Measurements from ENCODE around the gene NUBP2.
A peak's percentile ranks its signal among the peaks of the same experiment; 100 is the strongest.

NUBP2 gene

GRCh38 chr16:1775006-1775845 is 7.5 kb upstream of the NUBP2 start:
- H2BK15ac ChIP-seq (ENCODE audit: low read length) = no peak overlapping the region
- H3K4me1 ChIP-seq (ENCODE audit: control insufficient read depth in 2 of 2, insufficient read depth in 1 of 2, low read depth in 1 of 2, low read length in 2 of 2) = peaks cover 12% of the 10 kb centered on the region in 2 donors
- H2BK120ac ChIP-seq (ENCODE audit: low read depth, low read length) = no peak overlapping the region

GRCh38 chr16:1775846-1776671 is 6.7 kb upstream of the NUBP2 start:
- Histone ChIP-seq H3K9me3 (replicated peaks in 1 of 2; ENCODE audit: control insufficient read depth in 2 of 2, insufficient read depth in 1 of 2, low read depth in 1 of 2, low read length in 2 of 2) (no peaks in the 10 kb centered on the region), H3K27ac (replicated peaks; ENCODE audit: low read length) (no peak overlapping the region), H3K4me1 (ENCODE audit: control insufficient read depth in 2 of 2, insufficient read depth in 1 of 2, low read depth in 1 of 2, low read length in 2 of 2) (peaks cover 9 to 14% of the 10 kb centered on the region in 2 donors), H3K4me2 (ENCODE audit: insufficient read depth, low read length, poor library complexity, severe bottlenecking) (no peak overlapping the region), H3K14ac (ENCODE audit: low read length) (no peak overlapping the region), H2BK120ac (ENCODE audit: low read depth, low read length) (no peak overlapping the region), H2AK5ac (ENCODE audit: low read depth, low read length) (no peak overlapping the region), H3K79me1 (ENCODE audit: low read depth, low read length) (peaks cover 35% of the 10 kb centered on the region), H2BK15ac (ENCODE audit: low read length) (no peak overlapping the region), H3K18ac (ENCODE audit: low read length) (no peak overlapping the region), H2BK12ac (ENCODE audit: low read length) (no peak overlapping the region), H3K23ac (ENCODE audit: low read depth, low read length, poor library complexity) (peak overlapping the region; percentile 91), H2BK5ac (ENCODE audit: low read length) (peak overlapping the region; percentile 66), H4K8ac (ENCODE audit: low read depth, low read length) (no peak overlapping the region), H3K9ac (ENCODE audit: low read depth, low read length, poor library complexity) (peak overlapping the region; percentile 44), H3K4me3 (ENCODE audit: low read length in 2 of 2) (no peak overlapping the region), H2AFZ (ENCODE audit: low read length) (no peak overlapping the region), H3K4ac (ENCODE audit: low read length) (no peak overlapping the region), H4K91ac (ENCODE audit: low read depth, low read length, poor library complexity) (no peak overlapping the region), H3K36me3 (replicated peaks in 1 of 2; ENCODE audit: control insufficient read depth in 2 of 2, insufficient read depth in 2 of 2, low read length in 2 of 2) (peaks cover 32 to 69% of the 10 kb centered on the region in 2 donors), H3K27me3 (ENCODE audit: control insufficient read depth in 3 of 3, insufficient read depth in 3 of 3, low read depth in 1 of 3, low read length in 3 of 3) (no peaks in the 10 kb centered on the region)
- no CpG with 5 or more reads among the region's 28 CpGs for WGBS, 2 donors (ENCODE audit: extremely low coverage in 2 of 2, insufficient read length in 2 of 2, insufficient replicate concordance in 1 of 2)
- no peak for DNase-seq (ENCODE audit: low spot score)

More at GRCh38 chr16:1775006-1775845, 7.5 kb upstream of the NUBP2 start:
- H3K27ac ChIP-seq (replicated peaks; ENCODE audit: low read length) = no peak overlapping the region
- no peak overlapping the region for H4K91ac ChIP-seq (ENCODE audit: low read depth, low read length, poor library complexity)
- H2BK5ac ChIP-seq (ENCODE audit: low read length) = peak overlapping the region; percentile 66
- peak overlapping the region; percentile 63 for H2AK5ac ChIP-seq (ENCODE audit: low read depth, low read length)
- no peaks in the 10 kb centered on the region for H3K9me3 ChIP-seq (replicated peaks in 1 of 2; ENCODE audit: control insufficient read depth in 2 of 2, insufficient read depth in 1 of 2, low read depth in 1 of 2, low read length in 2 of 2)
- H3K4me2 ChIP-seq (ENCODE audit: insufficient read depth, low read length, poor library complexity, severe bottlenecking) = no peak overlapping the region
- no peak for DNase-seq (ENCODE audit: low spot score)
- H3K14ac ChIP-seq (ENCODE audit: low read length) = no peak overlapping the region
- WGBS, 2 donors (ENCODE audit: extremely low coverage in 2 of 2, insufficient read length in 2 of 2, insufficient replicate concordance in 1 of 2) = no CpG with 5 or more reads among the region's 30 CpGs
- H3K4me3 ChIP-seq (ENCODE audit: low read length in 2 of 2) = peak overlapping the region; percentile 9 to 99
- H2BK12ac ChIP-seq (ENCODE audit: low read length) = no peak overlapping the region
- H3K79me1 ChIP-seq (ENCODE audit: low read depth, low read length) = peaks cover 35% of the 10 kb centered on the region
- H3K4ac ChIP-seq (ENCODE audit: low read length) = no peak overlapping the region
- no peak overlapping the region for H2AFZ ChIP-seq (ENCODE audit: low read length)
- no peaks in the 10 kb centered on the region for H3K27me3 ChIP-seq (ENCODE audit: control insufficient read depth in 3 of 3, insufficient read depth in 3 of 3, low read depth in 1 of 3, low read length in 3 of 3)
- H3K36me3 ChIP-seq (replicated peaks in 1 of 2; ENCODE audit: control insufficient read depth in 2 of 2, insufficient read depth in 2 of 2, low read length in 2 of 2) = peaks cover 31 to 65% of the 10 kb centered on the region in 2 donors
- peak overlapping the region; percentile 44 for H3K9ac ChIP-seq (ENCODE audit: low read depth, low read length, poor library complexity)
- peak overlapping the region; percentile 31 for H3K23ac ChIP-seq (ENCODE audit: low read depth, low read length, poor library complexity)
- no peak overlapping the region for H4K8ac ChIP-seq (ENCODE audit: low read depth, low read length)
- H3K18ac ChIP-seq (ENCODE audit: low read length) = no peak overlapping the region

DNA sequence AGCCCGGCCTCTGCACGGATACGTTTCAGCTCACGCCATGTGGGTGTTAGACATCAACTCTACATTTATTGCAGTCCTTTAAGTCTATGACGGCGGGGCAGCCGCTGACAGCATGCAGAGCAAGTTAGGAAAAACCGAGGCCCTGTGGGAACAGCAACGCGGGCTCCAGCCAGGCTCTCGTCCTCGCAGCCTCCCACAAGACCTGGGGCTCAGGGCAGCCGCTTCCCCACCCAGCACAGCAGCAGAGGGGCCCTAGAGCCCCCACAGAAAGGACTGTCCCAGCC is 6.1 kb upstream of the NUBP2 start:
- Histone ChIP-seq H3K4ac (ENCODE audit: low read length) (no peak overlapping the region), H3K14ac (ENCODE audit: low read length) (no peak overlapping the region), H3K79me1 (ENCODE audit: low read depth, low read length) (peaks cover 39% of the 10 kb centered on the region), H2BK15ac (ENCODE audit: low read length) (no peak overlapping the region), H3K36me3 (replicated peaks in 1 of 2; ENCODE audit: control insufficient read depth in 2 of 2, insufficient read depth in 2 of 2, low read length in 2 of 2) (peaks cover 32 to 70% of the 10 kb centered on the region in 2 donors), H3K9ac (ENCODE audit: low read depth, low read length, poor library complexity) (no peak overlapping the region), H3K4me3 (ENCODE audit: low read length in 2 of 2) (no peak overlapping the region), H4K91ac (ENCODE audit: low read depth, low read length, poor library complexity) (no peak overlapping the region), H2BK12ac (ENCODE audit: low read length) (no peak overlapping the region), H3K4me1 (ENCODE audit: control insufficient read depth in 2 of 2, insufficient read depth in 1 of 2, low read depth in 1 of 2, low read length in 2 of 2) (peaks cover 12 to 17% of the 10 kb centered on the region in 2 donors), H2BK120ac (ENCODE audit: low read depth, low read length) (no peak overlapping the region), H3K27ac (replicated peaks; ENCODE audit: low read length) (no peak overlapping the region), H3K4me2 (ENCODE audit: insufficient read depth, low read length, poor library complexity, severe bottlenecking) (no peak overlapping the region), H2BK5ac (ENCODE audit: low read length) (no peak overlapping the region), H2AK5ac (ENCODE audit: low read depth, low read length) (no peak overlapping the region), H4K8ac (ENCODE audit: low read depth, low read length) (no peak overlapping the region), H3K23ac (ENCODE audit: low read depth, low read length, poor library complexity) (peak overlapping the region; percentile 85), H2AFZ (ENCODE audit: low read length) (no peak overlapping the region), H3K27me3 (ENCODE audit: control insufficient read depth in 3 of 3, insufficient read depth in 3 of 3, low read depth in 1 of 3, low read length in 3 of 3) (no peaks in the 10 kb centered on the region), H3K18ac (ENCODE audit: low read length) (no peak overlapping the region), H3K9me3 (replicated peaks in 1 of 2; ENCODE audit: control insufficient read depth in 2 of 2, insufficient read depth in 1 of 2, low read depth in 1 of 2, low read length in 2 of 2) (no peaks in the 10 kb centered on the region)
- no peak for DNase-seq (ENCODE audit: low spot score)
- no CpG with 5 or more reads among the region's 13 CpGs for WGBS, 2 donors (ENCODE audit: extremely low coverage in 2 of 2, insufficient read length in 2 of 2, insufficient replicate concordance in 1 of 2)

- Histone ChIP-seq H3K18ac (ENCODE audit: low read length) (no peak overlapping the region), H4K8ac (ENCODE audit: low read depth, low read length) (no peak overlapping the region), H2BK12ac (ENCODE audit: low read length) (no peak overlapping the region), H3K27ac (replicated peaks; ENCODE audit: low read length) (no peak overlapping the region), H3K4ac (ENCODE audit: low read length) (no peak overlapping the region), H2AFZ (ENCODE audit: low read length) (no peak overlapping the region), H3K27me3 (ENCODE audit: control insufficient read depth in 3 of 3, insufficient read depth in 3 of 3, low read depth in 1 of 3, low read length in 3 of 3) (no peaks in the 10 kb centered on the region), H3K36me3 (replicated peaks in 1 of 2; ENCODE audit: control insufficient read depth in 2 of 2, insufficient read depth in 2 of 2, low read length in 2 of 2) (peaks cover 32 to 67% of the 10 kb centered on the region in 2 donors), H4K91ac (ENCODE audit: low read depth, low read length, poor library complexity) (no peak overlapping the region), H3K79me1 (ENCODE audit: low read depth, low read length) (peaks cover 39% of the 10 kb centered on the region), H3K23ac (ENCODE audit: low read depth, low read length, poor library complexity) (peak overlapping the region; percentile 85), H2AK5ac (ENCODE audit: low read depth, low read length) (peak overlapping the region; percentile 61), H3K4me1 (ENCODE audit: control insufficient read depth in 2 of 2, insufficient read depth in 1 of 2, low read depth in 1 of 2, low read length in 2 of 2) (peaks cover 10 to 16% of the 10 kb centered on the region in 2 donors), H3K4me2 (ENCODE audit: insufficient read depth, low read length, poor library complexity, severe bottlenecking) (no peak overlapping the region), H2BK5ac (ENCODE audit: low read length) (no peak overlapping the region), H3K4me3 (ENCODE audit: low read length in 2 of 2) (no peak overlapping the region), H2BK120ac (ENCODE audit: low read depth, low read length) (no peak overlapping the region), H3K14ac (ENCODE audit: low read length) (no peak overlapping the region), H3K9ac (ENCODE audit: low read depth, low read length, poor library complexity) (no peak overlapping the region), H3K9me3 (replicated peaks in 1 of 2; ENCODE audit: control insufficient read depth in 2 of 2, insufficient read depth in 1 of 2, low read depth in 1 of 2, low read length in 2 of 2) (no peaks in the 10 kb centered on the region), H2BK15ac (ENCODE audit: low read length) (no peak overlapping the region)
- no peak for DNase-seq (ENCODE audit: low spot score)
- WGBS, 2 donors (ENCODE audit: extremely low coverage in 2 of 2, insufficient read length in 2 of 2, insufficient replicate concordance in 1 of 2) = no CpG with 5 or more reads among the region's 22 CpGs
These were observed 5.8 kb upstream of the NUBP2 start for GRCh38 chr16:1776991-1777374.
